H9 (cell line): ENCODE results near the gene TMEM201. TPM values are rescaled to one million over a fixed set of nuclear protein-coding genes. Genes with fewer than 3 reads are reported as not detected.

Experiments
- DNase-seq: peaks from one replicate; pipeline ENCODE4 v3.0.0-alpha.2; 2017
- H2AFZ ChIP-seq: one replicate; pipeline ENCODE4 v1.6.1; 2013; ENCODE audit warnings: mild to moderate bottlenecking, low read length, control low read depth, moderate library complexity
- H2AK5ac ChIP-seq: 2 replicates; pipeline ENCODE4 v1.6.1; 2013; ENCODE audit warnings: low read length, control low read depth, mixed read lengths; ENCODE audit not compliant: insufficient read length
- H2BK120ac ChIP-seq: one replicate; pipeline ENCODE4 v1.6.1; 2013; ENCODE audit warnings: low read depth, mild to moderate bottlenecking, low read length, control low read depth, inconsistent platforms; ENCODE audit not compliant: poor library complexity, severe bottlenecking
- H2BK12ac ChIP-seq: 2 replicates; pipeline ENCODE4 v1.6.1; 2013; ENCODE audit warnings: low read length, control low read depth, mixed read lengths, low read depth; ENCODE audit not compliant: insufficient read length
- H2BK15ac ChIP-seq: 2 replicates; pipeline ENCODE4 v1.6.1; 2013; ENCODE audit warnings: low read depth, low read length, control low read depth
- H2BK20ac ChIP-seq: one replicate; pipeline ENCODE4 v1.6.1; 2013; ENCODE audit warnings: low read depth, mild to moderate bottlenecking, low read length, control low read depth, inconsistent platforms; ENCODE audit not compliant: poor library complexity, severe bottlenecking
- H2BK5ac ChIP-seq: 2 replicates; pipeline ENCODE4 v1.6.1; 2013; ENCODE audit warnings: low read length, control low read depth, mixed read lengths; ENCODE audit not compliant: insufficient read length
- H3K14ac ChIP-seq: 2 replicates; pipeline ENCODE4 v1.6.1; 2013; ENCODE audit warnings: low read length, control low read depth; ENCODE audit not compliant: insufficient read depth
- H3K18ac ChIP-seq: 2 replicates; pipeline ENCODE4 v1.6.1; 2013; ENCODE audit warnings: low read depth, mild to moderate bottlenecking, mixed read lengths, low read length, control low read depth; ENCODE audit not compliant: insufficient read length
- H3K23ac ChIP-seq: 2 replicates; pipeline ENCODE4 v1.6.1; 2013; ENCODE audit warnings: low read length, control low read depth, mixed read lengths, low read depth; ENCODE audit not compliant: insufficient read length
- H3K23me2 ChIP-seq: 2 replicates; pipeline ENCODE4 v1.6.1; 2013; ENCODE audit warnings: low read depth, mild to moderate bottlenecking, mixed read lengths, low read length, control low read depth; ENCODE audit not compliant: insufficient read length, poor library complexity, severe bottlenecking
- H3K27ac ChIP-seq: 2 replicates; pipeline ENCODE4 v1.5.1; 2013; ENCODE audit warnings: low read length, control low read depth, mixed read lengths, low read depth; ENCODE audit not compliant: insufficient read length
- H3K27me3 ChIP-seq: 2 replicates; pipeline ENCODE4 v1.6.1; 2013; ENCODE audit warnings: low read length, control low read depth, inconsistent platforms; ENCODE audit not compliant: insufficient read depth
- H3K4ac ChIP-seq: 2 replicates; pipeline ENCODE4 v1.6.1; 2013; ENCODE audit warnings: low read depth, mild to moderate bottlenecking, control low read depth, inconsistent platforms, low read length, moderate library complexity
- H3K4me1 ChIP-seq: 2 replicates; pipeline ENCODE4 v1.6.1; 2013; ENCODE audit warnings: low read length, control low read depth, inconsistent platforms; ENCODE audit not compliant: insufficient read depth
- H3K4me2 ChIP-seq: 2 replicates; pipeline ENCODE4 v1.6.1; 2013; ENCODE audit warnings: low read length, control low read depth, mixed read lengths; ENCODE audit not compliant: insufficient read length, insufficient read depth
- H3K56ac ChIP-seq: 2 replicates; pipeline ENCODE4 v1.6.1; 2013; ENCODE audit warnings: low read depth, mild to moderate bottlenecking, mixed read lengths, low read length, control low read depth; ENCODE audit not compliant: insufficient read length
- H3K79me1 ChIP-seq: 2 replicates; pipeline ENCODE4 v1.6.1; 2013; ENCODE audit warnings: low read depth, mild to moderate bottlenecking, moderate library complexity, low read length, control low read depth, inconsistent platforms; ENCODE audit not compliant: insufficient read depth, poor library complexity, severe bottlenecking
- H3K79me2 ChIP-seq: 2 replicates; pipeline ENCODE4 v1.6.1; 2013; ENCODE audit warnings: low read length, control low read depth, inconsistent platforms; ENCODE audit not compliant: insufficient read depth
- H3K9ac ChIP-seq: 2 replicates; pipeline ENCODE4 v1.6.1; 2013; ENCODE audit warnings: low read length, control low read depth, mixed read lengths; ENCODE audit not compliant: insufficient read length; ENCODE audit errors: extremely low read depth
- H3K9me3 ChIP-seq: one replicate; pipeline ENCODE4 v1.6.1; 2013; ENCODE audit warnings: low read depth, low read length, inconsistent platforms; ENCODE audit not compliant: control insufficient read depth
- H3T11ph ChIP-seq: one replicate; pipeline ENCODE4 v1.6.1; 2013; ENCODE audit warnings: mild to moderate bottlenecking, low read length, control low read depth, inconsistent platforms
- H4K20me1 ChIP-seq: one replicate; pipeline ENCODE4 v1.6.1; 2013; ENCODE audit not compliant: control insufficient read depth, insufficient read length, insufficient read depth
- H4K5ac ChIP-seq: 2 replicates; pipeline ENCODE4 v1.6.1; 2013; ENCODE audit warnings: low read depth, mild to moderate bottlenecking, mixed read lengths, low read length, control low read depth; ENCODE audit not compliant: insufficient read length
- H4K8ac ChIP-seq: replicated peaks from 2 replicates; pipeline ENCODE4 v1.6.1; 2013; ENCODE audit warnings: low read length, control low read depth, mixed read lengths, low read depth; ENCODE audit not compliant: insufficient read length
- H4K91ac ChIP-seq: 2 replicates; pipeline ENCODE4 v1.6.1; 2013; ENCODE audit warnings: low read depth, mild to moderate bottlenecking, moderate library complexity, mixed read lengths, low read length, control low read depth; ENCODE audit not compliant: insufficient read length
- H3K27ac Mint-ChIP-seq, 3 experiments: 2 replicates in 2 of 3; 3 replicates in 1 of 3; pipeline ENCODE4 v1.8.0; 2020 to 2021; ENCODE audit warnings: mixed read lengths in 3 of 3, mild to moderate bottlenecking in 1 of 3, moderate library complexity in 1 of 3
- H3K27me3 Mint-ChIP-seq: 2 replicates; pipeline ENCODE4 v1.8.0; 2021; ENCODE audit warnings: low read depth, mild to moderate bottlenecking, moderate library complexity, mixed read lengths
- H3K36me3 Mint-ChIP-seq, 3 experiments: 2 replicates in 2 of 3; 3 replicates in 1 of 3; pipeline ENCODE4 v1.8.0; 2020 to 2021; ENCODE audit warnings: low read depth in 3 of 3, mixed read lengths in 3 of 3; ENCODE audit not compliant: insufficient read depth in 1 of 3
- H3K4me1 Mint-ChIP-seq, 2 experiments: 2 replicates each; pipeline ENCODE4 v1.8.0; 2020; ENCODE audit warnings: mixed read lengths in 2 of 2
- H3K4me3 Mint-ChIP-seq, 2 experiments: 2 replicates in 1 of 2; 3 replicates in 1 of 2; pipeline ENCODE4 v1.8.0; 2020 to 2021; ENCODE audit warnings: mild to moderate bottlenecking in 2 of 2, mixed read lengths in 2 of 2, moderate library complexity in 1 of 2
- H3K9me3 Mint-ChIP-seq, 2 experiments: 2 replicates in 1 of 2; 3 replicates in 1 of 2; pipeline ENCODE4 v1.8.0; 2020; ENCODE audit warnings: mild to moderate bottlenecking in 2 of 2, mixed read lengths in 2 of 2, moderate library complexity in 1 of 2
- WGBS: extraction: QIAGEN DNeasy Blood & Tissue Kit; methylation state at CpG from one replicate; pipeline ENCODE4 v1.1.7; 2013; ENCODE audit warnings: missing lambda C conversion rate, low lambda C conversion rate, mixed read lengths; ENCODE audit not compliant: insufficient read length; ENCODE audit errors: extremely low coverage; 5-methylcytosine and 5-hydroxymethylcytosine counted together
- total RNA-seq: library from RNA; stranded (reverse); gene quantifications from 2 replicates; pipeline ENCODE4 v1.2.1, GENCODE V29; 2021
- TF ChIP-seq, protein P1 (sequence below): fragments of 200-600 bp; sonication (generic); conservative IDR thresholded peaks from 3 replicates; pipeline ENCODE4 v1.8.0; 2021; ENCODE audit warnings: antibody characterized with exemption, mild to moderate bottlenecking

The TMEM201 gene
- total RNA-seq, 1 experiment from 2014 or later: 31.0 TPM

DNA sequence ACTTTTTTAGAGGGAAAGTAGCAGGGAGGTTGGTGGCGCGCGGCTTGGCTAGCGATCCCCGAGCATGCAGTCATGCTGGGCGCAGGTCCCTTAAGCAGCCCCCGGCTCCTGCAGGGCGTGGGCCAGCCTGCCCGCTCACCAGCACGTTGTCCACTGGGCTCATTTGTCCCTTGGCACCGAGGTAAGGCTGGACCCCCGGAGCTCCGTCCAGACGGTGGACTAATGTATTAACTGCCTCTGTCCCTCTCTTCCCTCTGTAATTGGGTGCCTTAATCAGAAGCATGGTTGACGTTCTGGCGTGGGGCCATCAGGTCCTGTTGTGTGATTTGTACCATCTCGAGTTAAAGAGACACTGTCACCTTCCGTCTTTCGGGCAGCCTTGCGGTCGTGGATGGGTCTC, 17.7 kb downstream of the TMEM201 start:
- H3K23ac ChIP-seq: no peak overlapping the region
- H4K20me1 ChIP-seq: no peaks in the 10 kb centered on the region
- no peaks in the 10 kb centered on the region for H3K4me1 Mint-ChIP-seq
- no peak overlapping the region for H2BK5ac ChIP-seq
- no peak overlapping the region for H4K91ac ChIP-seq
- no peak overlapping the region for H2BK120ac ChIP-seq
- H3K27ac Mint-ChIP-seq: peak overlapping the region in 1 of 3 experiments; percentile 55; a peak in 2 of 7 replicates
- H2BK15ac ChIP-seq: no peak overlapping the region
- no peaks in the 10 kb centered on the region for H3K9me3 Mint-ChIP-seq
- DNase-seq: no peak
- no peak overlapping the region for H3K14ac ChIP-seq
- no peaks in the 10 kb centered on the region for H3K23me2 ChIP-seq
- H2AFZ ChIP-seq: no peak overlapping the region
- TF ChIP-seq, protein P1, sequence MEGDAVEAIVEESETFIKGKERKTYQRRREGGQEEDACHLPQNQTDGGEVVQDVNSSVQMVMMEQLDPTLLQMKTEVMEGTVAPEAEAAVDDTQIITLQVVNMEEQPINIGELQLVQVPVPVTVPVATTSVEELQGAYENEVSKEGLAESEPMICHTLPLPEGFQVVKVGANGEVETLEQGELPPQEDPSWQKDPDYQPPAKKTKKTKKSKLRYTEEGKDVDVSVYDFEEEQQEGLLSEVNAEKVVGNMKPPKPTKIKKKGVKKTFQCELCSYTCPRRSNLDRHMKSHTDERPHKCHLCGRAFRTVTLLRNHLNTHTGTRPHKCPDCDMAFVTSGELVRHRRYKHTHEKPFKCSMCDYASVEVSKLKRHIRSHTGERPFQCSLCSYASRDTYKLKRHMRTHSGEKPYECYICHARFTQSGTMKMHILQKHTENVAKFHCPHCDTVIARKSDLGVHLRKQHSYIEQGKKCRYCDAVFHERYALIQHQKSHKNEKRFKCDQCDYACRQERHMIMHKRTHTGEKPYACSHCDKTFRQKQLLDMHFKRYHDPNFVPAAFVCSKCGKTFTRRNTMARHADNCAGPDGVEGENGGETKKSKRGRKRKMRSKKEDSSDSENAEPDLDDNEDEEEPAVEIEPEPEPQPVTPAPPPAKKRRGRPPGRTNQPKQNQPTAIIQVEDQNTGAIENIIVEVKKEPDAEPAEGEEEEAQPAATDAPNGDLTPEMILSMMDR: no peak
- H3K27me3 Mint-ChIP-seq: no peaks in the 10 kb centered on the region
- H3K79me1 ChIP-seq: no peaks in the 10 kb centered on the region
- H3K4me3 Mint-ChIP-seq: no peak overlapping the region
- no peak overlapping the region for H2AK5ac ChIP-seq
- H3K56ac ChIP-seq: no peak overlapping the region
- H3K27ac ChIP-seq: no peak overlapping the region
- H3K4me2 ChIP-seq: no peak overlapping the region
- H3K79me2 ChIP-seq: no peaks in the 10 kb centered on the region
- H3K36me3 Mint-ChIP-seq: peaks cover 9 to 48% (median 42%) of the 10 kb centered on the region in 3 experiments; a peak in 6 of 7 replicates
- H4K8ac ChIP-seq: no peak overlapping the region
- H3K9me3 ChIP-seq: no peaks in the 10 kb centered on the region
- no peak overlapping the region for H3T11ph ChIP-seq
- no peaks in the 10 kb centered on the region for H3K27me3 ChIP-seq
- no peak overlapping the region for H2BK20ac ChIP-seq
- H3K18ac ChIP-seq: no peak overlapping the region
- H3K9ac ChIP-seq: no peak overlapping the region
- no peak overlapping the region for H4K5ac ChIP-seq
- no peak overlapping the region for H2BK12ac ChIP-seq
- WGBS: no CpG with 5 or more reads among the region's 21 CpGs
- H3K4me1 ChIP-seq: no peaks in the 10 kb centered on the region
- no peak overlapping the region for H3K4ac ChIP-seq
